GM18867 (cell line): ENCODE data around the gene MAML3.

Experiments used
- ATAC-seq: cut with Tn5 transposase; IDR thresholded peaks from one replicate; pipeline ENCODE4 v1.9.1; 2021; ENCODE audit warnings: mild to moderate bottlenecking, moderate library complexity; ENCODE audit not compliant: unreplicated experiment

Gene MAML3

GRCh38 chr4:140153718-140154571 is at the start of gene MAML3:
Gene MAML3 (minus strand): TSS chr4:140154184. CDS start chr4:140153327, 857 bp downstream.
- ATAC-seq, result peak; percentile 61

DNA sequence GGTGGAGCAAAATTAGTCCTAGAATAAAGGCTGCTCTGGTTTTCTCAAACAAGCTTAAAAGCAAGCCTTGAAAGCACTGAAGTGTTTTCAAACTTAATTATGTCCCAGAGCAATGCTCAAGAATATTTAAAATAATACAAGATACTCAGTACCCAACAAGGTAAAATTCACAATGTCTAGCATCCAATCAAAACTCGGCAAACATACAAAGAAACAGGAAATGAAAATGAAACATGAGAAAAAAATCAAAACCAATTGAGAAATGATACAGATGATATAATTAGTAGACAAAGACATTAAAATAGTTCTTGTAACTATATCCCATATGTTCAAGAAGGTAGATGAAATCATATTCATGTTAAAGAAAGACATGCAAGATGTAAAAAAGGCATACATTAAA is 45.0 kb upstream of the MAML3 start:
- ATAC-seq, result no peak

- no peak for ATAC-seq
Observed at GRCh38 chr4:140195806-140196205, 41.8 kb upstream of the MAML3 start.

DNA sequence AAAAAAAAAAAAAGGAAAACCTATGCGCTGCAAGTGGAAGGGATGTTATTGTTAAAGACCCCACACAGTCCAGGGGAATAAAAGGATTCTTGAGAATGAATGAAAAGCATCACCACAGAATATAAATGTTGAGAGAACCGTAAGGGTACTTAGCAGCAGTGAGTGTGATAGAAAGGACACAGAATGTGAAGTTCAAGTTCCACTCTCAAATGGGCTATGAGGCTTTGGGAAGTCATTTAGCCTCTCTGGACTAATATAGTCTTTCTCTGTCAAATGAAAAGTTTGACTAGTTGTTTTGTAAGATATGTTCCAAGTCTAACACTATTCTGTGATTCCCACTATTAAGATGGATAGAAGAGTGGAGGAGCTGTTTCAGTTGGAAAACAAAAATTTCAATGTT is 35.8 kb upstream of the MAML3 start:
- ATAC-seq, result no peak

DNA sequence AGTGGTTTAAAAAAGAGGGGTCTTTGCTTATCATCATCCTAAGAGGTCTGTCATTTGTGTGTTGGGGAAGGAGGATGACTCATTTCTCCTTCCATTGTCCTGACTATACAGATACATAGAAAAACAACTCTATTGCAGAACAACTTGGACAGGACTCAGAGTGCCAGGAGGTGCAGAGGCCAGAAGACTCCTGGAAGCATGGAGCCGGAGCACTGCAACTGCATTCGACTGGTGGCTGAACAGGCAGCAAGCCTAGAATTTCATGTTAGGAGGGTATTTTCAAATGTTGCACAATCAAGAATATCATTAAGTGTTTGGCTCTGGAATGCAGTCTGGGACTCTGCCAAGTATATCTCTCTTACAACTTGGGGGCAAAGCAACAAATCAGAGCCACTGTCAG is 35.0 kb upstream of the MAML3 start:
- ATAC-seq, result no peak

GRCh38 chr4:140187316-140187695 is 33.3 kb upstream of the MAML3 start:
- no peak for ATAC-seq

DNA sequence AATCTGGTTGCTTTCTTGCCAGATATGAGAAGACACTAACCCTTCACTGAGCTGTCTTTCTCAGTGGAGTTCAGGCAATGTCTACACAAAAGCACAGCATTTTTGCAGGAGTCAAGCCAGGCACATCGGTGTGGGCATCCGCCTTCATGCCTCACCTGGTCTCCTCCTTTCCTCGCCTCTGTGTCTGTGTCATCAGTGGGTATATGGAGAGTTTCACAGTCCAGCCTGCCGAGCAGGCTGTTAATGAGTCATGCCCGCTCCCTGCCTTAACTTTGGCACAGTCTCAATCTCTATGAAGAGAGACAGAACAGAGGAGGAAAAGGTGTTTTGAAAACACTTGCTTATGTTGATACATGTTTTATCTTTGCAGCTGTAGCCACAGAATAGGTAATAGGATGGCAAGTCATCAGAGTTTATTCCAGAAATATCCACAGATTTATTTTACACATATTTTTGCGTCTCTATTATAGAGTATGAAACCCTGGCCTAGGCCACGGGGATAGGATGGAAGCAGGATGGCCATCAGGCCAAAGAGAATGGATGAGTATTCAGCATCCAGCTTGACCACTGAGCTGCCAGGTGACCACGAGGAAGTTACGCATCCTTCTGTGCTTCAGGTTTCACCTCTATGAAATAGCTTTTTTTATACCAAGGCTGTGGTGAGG is 32.8 kb upstream of the MAML3 start:
- no peak for ATAC-seq

- no peak for ATAC-seq
Observed at GRCh38 chr4:140186082-140186438, 32.1 kb upstream of the MAML3 start.

DNA sequence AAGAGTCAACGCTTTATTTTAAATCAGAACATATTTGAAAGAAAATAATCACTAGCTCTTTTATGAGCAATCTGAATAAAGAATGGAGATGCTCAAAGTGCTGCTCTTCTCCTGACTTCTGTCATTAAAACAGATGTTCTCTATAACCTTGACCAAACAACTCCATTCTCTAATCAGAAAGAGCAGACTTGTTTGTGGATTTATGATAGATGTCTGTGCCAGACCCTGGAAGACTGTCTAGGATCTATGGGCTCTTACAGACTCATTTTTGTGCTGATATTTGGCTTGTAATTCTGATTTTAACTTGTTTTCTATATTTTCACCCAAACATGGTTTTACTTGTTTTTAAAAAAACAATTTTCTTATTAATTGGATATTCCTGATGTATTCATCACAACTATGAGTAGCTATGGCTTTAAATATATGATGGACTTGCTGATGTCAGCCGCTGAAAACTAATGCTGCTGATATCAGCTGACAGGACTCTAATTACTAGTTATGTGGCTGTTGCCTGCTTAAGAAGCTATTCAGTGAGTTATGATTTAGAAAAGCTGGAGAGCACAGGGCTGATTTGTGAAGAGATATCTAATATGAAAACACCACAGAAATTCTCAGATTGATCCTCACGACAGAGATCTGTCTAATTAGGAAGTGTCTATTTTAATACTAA is 31.6 kb upstream of the MAML3 start:
- no peak for ATAC-seq

DNA sequence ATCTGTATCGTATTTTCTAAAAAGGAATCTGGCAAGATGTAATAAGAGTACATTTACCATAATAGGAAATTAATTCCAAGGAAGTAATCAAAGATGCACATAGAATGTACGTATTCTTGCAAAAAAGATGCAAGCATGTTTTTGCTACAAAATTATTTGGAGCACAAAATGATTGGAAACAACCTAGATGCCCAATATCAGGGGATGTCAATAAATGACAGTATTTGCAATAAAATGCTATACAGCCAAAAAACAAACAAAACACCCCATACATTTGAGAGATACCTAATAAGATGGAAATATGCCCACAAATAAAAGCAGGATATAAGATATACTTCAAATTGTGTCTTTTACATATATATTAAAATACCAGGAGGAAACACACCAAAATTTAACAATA is 29.3 kb upstream of the MAML3 start:
- no peak for ATAC-seq

GRCh38 chr4:140180577-140180976 is 26.6 kb upstream of the MAML3 start:
- no peak for ATAC-seq

DNA sequence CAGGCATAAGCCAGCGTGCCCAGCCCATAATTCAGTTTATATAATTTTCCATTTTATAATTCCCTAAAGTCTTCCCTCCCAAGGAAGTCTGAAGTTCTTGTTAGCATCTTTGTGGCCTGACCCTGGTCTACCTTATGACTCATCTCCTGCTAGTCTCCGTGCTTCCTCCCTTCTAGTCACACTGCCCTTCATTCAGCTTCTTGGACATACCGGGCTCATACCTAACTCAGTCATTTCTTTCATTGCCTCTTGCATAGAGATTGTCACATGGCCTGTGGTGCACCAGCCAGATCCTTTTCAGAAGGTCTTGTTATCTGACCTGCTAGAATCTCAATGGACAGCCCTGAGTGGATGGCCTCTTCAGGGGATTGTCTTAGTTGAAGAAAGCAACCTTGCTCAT is 22.8 kb upstream of the MAML3 start:
- ATAC-seq, result no peak

DNA sequence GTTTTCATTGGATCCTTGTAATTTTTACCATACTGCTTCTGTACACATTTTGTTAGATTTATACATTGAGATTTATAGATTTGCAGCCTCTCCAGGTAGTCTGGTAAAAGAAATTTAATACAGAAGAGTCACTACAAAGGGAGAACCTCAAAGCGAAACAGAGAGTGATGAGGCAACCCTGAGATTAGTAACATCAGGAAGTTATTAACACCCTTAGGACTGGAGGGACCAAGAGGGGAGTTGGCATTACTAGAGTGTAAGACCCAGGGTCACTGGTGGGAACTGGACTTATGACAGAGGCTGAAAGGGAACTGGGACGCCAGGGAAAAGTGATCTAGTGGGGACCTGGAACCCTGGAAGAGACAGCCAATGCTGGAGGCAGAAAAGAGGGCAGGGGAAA is 20.6 kb upstream of the MAML3 start:
- ATAC-seq, result no peak

DNA sequence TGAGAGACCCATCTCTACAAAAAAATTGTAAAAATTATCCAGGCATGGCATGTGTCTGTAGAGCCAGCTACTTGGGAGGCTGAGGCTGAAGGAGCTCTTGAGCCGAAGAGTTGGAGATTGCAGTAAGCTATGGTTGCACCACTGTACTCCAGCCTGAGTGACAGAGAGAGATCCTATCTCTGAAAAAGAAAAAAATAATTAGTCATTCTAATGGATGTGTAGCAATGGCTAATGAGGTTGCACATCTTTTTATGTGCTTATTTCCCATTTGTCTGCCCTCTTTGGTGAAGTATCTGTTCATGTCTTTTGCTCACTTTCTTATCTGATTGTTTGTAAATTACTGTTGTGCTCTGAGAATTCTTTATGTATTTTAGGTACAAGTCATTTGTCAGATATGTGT is 19.0 kb upstream of the MAML3 start:
- no peak for ATAC-seq

GRCh38 chr4:140170299-140170698 is 16.3 kb upstream of the MAML3 start:
- ATAC-seq, result no peak

DNA sequence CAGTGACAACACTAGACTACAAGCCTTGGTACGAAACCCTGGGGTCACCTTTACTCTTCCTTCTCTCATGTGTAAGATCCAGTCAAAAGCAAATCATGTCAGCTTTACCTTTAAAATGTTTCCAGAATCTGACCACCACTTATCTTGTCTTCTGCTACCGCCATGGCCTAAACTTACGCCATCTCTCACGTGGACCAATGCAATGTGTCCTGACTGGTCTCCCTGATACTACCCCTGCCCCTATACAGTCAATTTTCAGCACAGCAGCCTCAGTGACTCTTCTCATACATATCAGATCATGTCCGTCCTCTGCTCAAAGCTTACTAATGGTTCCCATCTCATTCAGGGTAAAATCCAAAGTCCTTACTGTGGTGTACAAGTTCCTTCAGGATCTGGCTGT is 15.0 kb upstream of the MAML3 start:
- ATAC-seq, result no peak

- no peak for ATAC-seq
Observed at GRCh38 chr4:140168474-140168873, 14.5 kb upstream of the MAML3 start.

GRCh38 chr4:140163029-140163810 is 9.2 kb upstream of the MAML3 start:
- ATAC-seq, result no peak

- ATAC-seq, result no peak
Observed at GRCh38 chr4:140162596-140162995, 8.6 kb upstream of the MAML3 start.

- ATAC-seq, result no peak
Observed at GRCh38 chr4:140158365-140159030, 4.5 kb upstream of the MAML3 start.

- no peak for ATAC-seq
Observed at GRCh38 chr4:140157341-140157740, 3.4 kb upstream of the MAML3 start.
